ENCODE results near the gene GALNT2. TPM values are rescaled to one million over a fixed set of nuclear protein-coding genes. Genes with fewer than 3 reads are reported as not detected.

Gene GALNT2
- polyA plus RNA-seq, 3 donors = 19.6 to 25.6 (median 23.4) TPM

DNA sequence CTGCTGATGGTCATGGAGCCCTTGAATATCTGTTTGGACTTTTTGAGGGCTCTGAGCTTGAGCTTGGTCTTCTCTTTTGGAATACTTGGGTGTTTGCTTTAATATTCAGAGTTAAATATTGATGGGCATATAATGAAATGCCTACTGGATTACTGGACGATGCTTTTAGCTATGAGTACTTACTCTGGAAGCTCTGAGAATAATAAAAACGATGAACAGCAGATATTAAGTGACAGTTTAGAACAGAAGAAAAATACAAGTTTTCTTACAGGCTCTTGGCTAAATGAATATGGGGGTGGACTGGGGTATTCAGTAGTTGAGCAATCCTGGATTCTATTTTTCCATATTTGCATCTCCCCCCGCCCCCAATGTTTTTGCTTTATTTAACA is 20.7 kb downstream of the GALNT2 start:
- no peak overlapping the region for H3K4me2 ChIP-seq (replicated peaks; ENCODE audit: extremely low read depth, low read length, poor library complexity, severe bottlenecking)
- TF ChIP-seq, protein P1, sequence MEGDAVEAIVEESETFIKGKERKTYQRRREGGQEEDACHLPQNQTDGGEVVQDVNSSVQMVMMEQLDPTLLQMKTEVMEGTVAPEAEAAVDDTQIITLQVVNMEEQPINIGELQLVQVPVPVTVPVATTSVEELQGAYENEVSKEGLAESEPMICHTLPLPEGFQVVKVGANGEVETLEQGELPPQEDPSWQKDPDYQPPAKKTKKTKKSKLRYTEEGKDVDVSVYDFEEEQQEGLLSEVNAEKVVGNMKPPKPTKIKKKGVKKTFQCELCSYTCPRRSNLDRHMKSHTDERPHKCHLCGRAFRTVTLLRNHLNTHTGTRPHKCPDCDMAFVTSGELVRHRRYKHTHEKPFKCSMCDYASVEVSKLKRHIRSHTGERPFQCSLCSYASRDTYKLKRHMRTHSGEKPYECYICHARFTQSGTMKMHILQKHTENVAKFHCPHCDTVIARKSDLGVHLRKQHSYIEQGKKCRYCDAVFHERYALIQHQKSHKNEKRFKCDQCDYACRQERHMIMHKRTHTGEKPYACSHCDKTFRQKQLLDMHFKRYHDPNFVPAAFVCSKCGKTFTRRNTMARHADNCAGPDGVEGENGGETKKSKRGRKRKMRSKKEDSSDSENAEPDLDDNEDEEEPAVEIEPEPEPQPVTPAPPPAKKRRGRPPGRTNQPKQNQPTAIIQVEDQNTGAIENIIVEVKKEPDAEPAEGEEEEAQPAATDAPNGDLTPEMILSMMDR (IDR thresholded peaks at IDR 0.05) = no peak
- peaks cover 3 to 6% (median 6%) of the 10 kb centered on the region in 7 donors for H3K9me3 Mint-ChIP-seq

DNA sequence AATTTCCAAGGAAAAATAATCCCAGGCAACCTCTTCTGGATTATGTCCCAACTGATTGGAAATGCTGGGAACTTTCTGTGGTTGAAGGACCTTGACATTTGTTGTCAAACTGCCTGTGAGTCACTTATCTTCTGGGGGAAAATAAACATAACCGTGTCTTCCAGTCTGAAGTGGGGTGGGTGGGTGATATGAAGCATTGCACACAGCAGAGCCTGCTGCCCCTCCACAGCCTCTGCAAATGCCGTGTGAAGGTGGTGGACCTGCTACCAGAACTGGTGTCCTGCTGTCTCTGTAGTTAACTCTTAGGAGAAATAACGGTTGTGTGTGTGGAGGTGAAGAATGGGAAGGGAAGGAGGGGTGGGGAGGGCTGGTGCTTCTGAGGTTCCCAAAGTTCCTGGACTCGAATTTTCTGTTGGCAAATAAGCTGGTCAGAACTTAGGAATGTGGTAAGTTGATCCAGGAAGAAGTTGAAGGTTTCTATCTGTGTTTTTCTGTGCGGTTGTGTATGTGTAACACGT is 23.2 kb downstream of the GALNT2 start:
- Mint-ChIP-seq H3K27me3 (ENCODE audit: low read depth in 3 of 3) (no peaks in the 10 kb centered on the region), H3K9me3 (no peaks in the 10 kb centered on the region), H3K4me3 (no peak overlapping the region), H3K36me3 (peaks cover 33 to 45% of the 10 kb centered on the region in 2 donors), H3K27ac (no peak overlapping the region), H3K4me1 (peaks cover 18% of the 10 kb centered on the region)
- no peaks in the 10 kb centered on the region for H3K4me1 ChIP-seq (ENCODE audit: control insufficient read depth in 1 of 2, insufficient read depth in 2 of 2, low read length in 2 of 2)
- no peak overlapping the region for H3K4me2 ChIP-seq (replicated peaks; ENCODE audit: extremely low read depth, low read length, poor library complexity, severe bottlenecking)
- peaks cover 18 to 45% of the 10 kb centered on the region in 2 donors for H3K36me3 ChIP-seq (replicated peaks in 1 of 2; ENCODE audit: control insufficient read depth in 1 of 2, insufficient read depth in 2 of 2, low read length in 2 of 2)
- WGBS (ENCODE audit: insufficient coverage) = 96% methylated on average over 4 of the region's 6 CpGs
- no peaks in the 10 kb centered on the region for H3K9me3 ChIP-seq (replicated peaks in 1 of 2; ENCODE audit: control insufficient read depth in 1 of 2, insufficient read depth in 1 of 2, low read length in 2 of 2)
- intact Hi-C loops (cut with micrococcal nuclease) = no loop called here
- TF ChIP-seq, protein P1 (IDR thresholded peaks at IDR 0.05) = no peak
- no peak overlapping the region for H3K4me3 ChIP-seq (replicated peaks in 1 of 3; ENCODE audit: low read depth in 2 of 3, low read length in 3 of 3)
- no peak overlapping the region for H3K27ac ChIP-seq (ENCODE audit: low read depth in 1 of 2, low read length in 2 of 2)
- no peak overlapping the region for H3K9ac ChIP-seq (ENCODE audit: insufficient read depth, low read length, poor library complexity, severe bottlenecking)
- DNase-seq = no peak
- H3K79me2 ChIP-seq (ENCODE audit: insufficient read depth, low read length) = peaks cover 94% of the 10 kb centered on the region
- H2AFZ ChIP-seq (ENCODE audit: insufficient read depth, low read depth, low read length, poor library complexity, severe bottlenecking) = no peak overlapping the region
- H4K20me1 ChIP-seq (ENCODE audit: insufficient read depth, low read length) = peaks cover 89% of the 10 kb centered on the region
- no peaks in the 10 kb centered on the region for H3K27me3 ChIP-seq (ENCODE audit: control insufficient read depth in 2 of 2, insufficient read depth in 2 of 2, low read length in 2 of 2)

More for the DNA sequence above, 20.7 kb downstream of the GALNT2 start:
- Histone ChIP-seq H3K4me3 (replicated peaks in 1 of 3; ENCODE audit: low read depth in 2 of 3, low read length in 3 of 3) (no peak overlapping the region), H3K9ac (ENCODE audit: insufficient read depth, low read length, poor library complexity, severe bottlenecking) (no peak overlapping the region), H3K4me1 (ENCODE audit: control insufficient read depth in 1 of 2, insufficient read depth in 2 of 2, low read length in 2 of 2) (no peaks in the 10 kb centered on the region), H2AFZ (ENCODE audit: insufficient read depth, low read depth, low read length, poor library complexity, severe bottlenecking) (no peak overlapping the region), H4K20me1 (ENCODE audit: insufficient read depth, low read length) (peaks cover 94% of the 10 kb centered on the region), H3K27ac (ENCODE audit: low read depth in 1 of 2, low read length in 2 of 2) (no peak overlapping the region), H3K27me3 (ENCODE audit: control insufficient read depth in 2 of 2, insufficient read depth in 2 of 2, low read length in 2 of 2) (no peaks in the 10 kb centered on the region), H3K9me3 (replicated peaks in 1 of 2; ENCODE audit: control insufficient read depth in 1 of 2, insufficient read depth in 1 of 2, low read length in 2 of 2) (peaks cover 5 to 7% of the 10 kb centered on the region in 2 donors), H3K79me2 (ENCODE audit: insufficient read depth, low read length) (peaks cover 98% of the 10 kb centered on the region), H3K36me3 (replicated peaks in 1 of 2; ENCODE audit: control insufficient read depth in 1 of 2, insufficient read depth in 2 of 2, low read length in 2 of 2) (peaks cover 18 to 29% of the 10 kb centered on the region in 2 donors)
- no peak for DNase-seq
- Mint-ChIP-seq H3K36me3 (peaks cover 27 to 43% of the 10 kb centered on the region in 2 donors), H3K4me3 (no peak overlapping the region), H3K27ac (no peak overlapping the region), H3K27me3 (ENCODE audit: low read depth in 3 of 3) (no peaks in the 10 kb centered on the region), H3K4me1 (peaks cover 29% of the 10 kb centered on the region)
- intact Hi-C loops (cut with micrococcal nuclease) = no loop called here
- 100% methylated on average over 2 of the region's 3 CpGs for WGBS (ENCODE audit: insufficient coverage)

All from CD14-positive monocyte (primary cell).